Glutamatergic neuron (in vitro differentiated cells): ENCODE data around the gene PHLDB1. TPM values are rescaled to one million over a fixed set of nuclear protein-coding genes. Genes with fewer than 3 reads are reported as not detected.
"Not testable (repeated sequence)": the region's sequence is repeated elsewhere in the genome, so short reads cannot be mapped to it uniquely, and the experiment has no call there.

Source experiments
- DNase-seq: peaks from one replicate; pipeline ENCODE4 v3.0.0; 2022
- H3K27ac Mint-ChIP-seq: one replicate; pipeline ENCODE4 v1.8.0; 2020; ENCODE audit warnings: mild to moderate bottlenecking, mixed read lengths, inconsistent platforms; ENCODE audit not compliant: unreplicated experiment
- H3K27me3 Mint-ChIP-seq: one replicate; pipeline ENCODE4 v1.8.0; 2020; ENCODE audit warnings: mild to moderate bottlenecking, moderate library complexity, mixed read lengths, inconsistent platforms; ENCODE audit not compliant: unreplicated experiment
- H3K36me3 Mint-ChIP-seq: one replicate; pipeline ENCODE4 v1.8.0; 2020; ENCODE audit warnings: mild to moderate bottlenecking, mixed read lengths, inconsistent platforms; ENCODE audit not compliant: unreplicated experiment
- H3K4me1 Mint-ChIP-seq: one replicate; pipeline ENCODE4 v1.8.0; 2020; ENCODE audit warnings: mild to moderate bottlenecking, low read depth, mixed read lengths, inconsistent platforms; ENCODE audit not compliant: unreplicated experiment
- H3K4me3 Mint-ChIP-seq: one replicate; pipeline ENCODE4 v1.8.0; 2020; ENCODE audit warnings: mild to moderate bottlenecking, mixed read lengths, inconsistent platforms; ENCODE audit not compliant: unreplicated experiment
- H3K9me3 Mint-ChIP-seq: one replicate; pipeline ENCODE4 v1.8.0; 2020; ENCODE audit warnings: mild to moderate bottlenecking, moderate library complexity, mixed read lengths, inconsistent platforms; ENCODE audit not compliant: unreplicated experiment
- total RNA-seq: library from RNA; stranded (reverse); fragmentation: NEBNext Ultra II Directional; extraction: Animal tissue kit (Norgen Biotek cat#: 25700); gene quantifications from one replicate; pipeline ENCODE4 v1.2.1, GENCODE V29; 2021; ENCODE audit not compliant: unreplicated experiment
- TF ChIP-seq, protein P1 (sequence below): fragments of 200-600 bp; sonication (generic); IDR thresholded peaks from one replicate; pipeline ENCODE4 v1.5.0; 2021; ENCODE audit not compliant: partially characterized antibody, unreplicated experiment

PHLDB1 gene
- total RNA-seq, 1 donor from 2014 or later: 78.4 TPM

GRCh38 chr11:118610225-118610772 lies 2.9 kb downstream of the PHLDB1 start:
- TF ChIP-seq, protein P1, sequence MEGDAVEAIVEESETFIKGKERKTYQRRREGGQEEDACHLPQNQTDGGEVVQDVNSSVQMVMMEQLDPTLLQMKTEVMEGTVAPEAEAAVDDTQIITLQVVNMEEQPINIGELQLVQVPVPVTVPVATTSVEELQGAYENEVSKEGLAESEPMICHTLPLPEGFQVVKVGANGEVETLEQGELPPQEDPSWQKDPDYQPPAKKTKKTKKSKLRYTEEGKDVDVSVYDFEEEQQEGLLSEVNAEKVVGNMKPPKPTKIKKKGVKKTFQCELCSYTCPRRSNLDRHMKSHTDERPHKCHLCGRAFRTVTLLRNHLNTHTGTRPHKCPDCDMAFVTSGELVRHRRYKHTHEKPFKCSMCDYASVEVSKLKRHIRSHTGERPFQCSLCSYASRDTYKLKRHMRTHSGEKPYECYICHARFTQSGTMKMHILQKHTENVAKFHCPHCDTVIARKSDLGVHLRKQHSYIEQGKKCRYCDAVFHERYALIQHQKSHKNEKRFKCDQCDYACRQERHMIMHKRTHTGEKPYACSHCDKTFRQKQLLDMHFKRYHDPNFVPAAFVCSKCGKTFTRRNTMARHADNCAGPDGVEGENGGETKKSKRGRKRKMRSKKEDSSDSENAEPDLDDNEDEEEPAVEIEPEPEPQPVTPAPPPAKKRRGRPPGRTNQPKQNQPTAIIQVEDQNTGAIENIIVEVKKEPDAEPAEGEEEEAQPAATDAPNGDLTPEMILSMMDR: no peak
- Mint-ChIP-seq H3K36me3 (no peaks in the 10 kb centered on the region), H3K27ac (no peak overlapping the region), H3K27me3 (peaks cover 24% of the 10 kb centered on the region), H3K4me3 (peak overlapping the region; percentile 70), H3K4me1 (peaks cover 10% of the 10 kb centered on the region), H3K9me3 (peaks cover 5% of the 10 kb centered on the region)
- DNase-seq: peak; percentile 28

DNA sequence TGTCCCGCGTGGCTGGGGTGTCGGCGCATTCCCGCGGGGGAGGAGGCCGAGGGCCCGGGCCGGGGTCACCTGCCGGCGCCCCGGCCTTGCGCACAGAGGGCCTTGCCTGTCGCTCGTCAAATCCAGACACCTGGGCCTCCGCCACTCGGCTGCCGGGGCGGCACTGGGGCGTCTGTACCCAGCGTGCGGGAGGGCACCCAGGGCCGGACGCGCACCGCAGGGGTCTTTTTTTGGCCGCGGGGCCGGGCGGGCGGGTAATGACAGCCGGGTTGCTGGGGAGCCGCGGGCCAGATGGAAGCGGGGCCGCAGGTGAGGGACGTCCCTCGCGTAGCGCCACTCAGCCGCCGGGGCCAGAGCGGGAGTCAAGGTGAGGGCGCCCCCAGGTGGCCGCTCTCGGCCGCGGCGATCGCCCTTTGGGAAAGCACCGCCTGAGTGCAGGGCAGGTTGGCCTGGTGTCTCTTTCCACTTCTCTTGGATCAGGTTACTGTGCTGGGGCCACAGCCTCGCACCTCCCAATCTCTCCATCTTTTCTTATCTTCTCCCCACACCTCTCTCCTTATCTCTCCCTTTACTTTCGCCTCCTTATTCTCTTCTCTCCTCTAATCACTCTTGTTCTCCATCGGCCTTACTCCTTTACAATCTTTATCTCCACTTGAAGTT lies 3.5 kb downstream of the PHLDB1 start:
- DNase-seq: peak; percentile 89
- peaks cover 12% of the 10 kb centered on the region for H3K4me1 Mint-ChIP-seq
- H3K27ac Mint-ChIP-seq: no peak overlapping the region
- peaks cover 5% of the 10 kb centered on the region for H3K9me3 Mint-ChIP-seq
- TF ChIP-seq, protein P1: peak; percentile 83
- H3K36me3 Mint-ChIP-seq: no peaks in the 10 kb centered on the region
- H3K27me3 Mint-ChIP-seq: peaks cover 25% of the 10 kb centered on the region
- H3K4me3 Mint-ChIP-seq: peak overlapping the region; percentile 39

GRCh38 chr11:118611433-118611795 lies 4.0 kb downstream of the PHLDB1 start:
- not testable (repeated sequence) for H3K9me3 Mint-ChIP-seq, H3K27ac Mint-ChIP-seq, H3K36me3 Mint-ChIP-seq
- H3K4me3 Mint-ChIP-seq: peak overlapping the region; percentile 39
- peak; percentile 5 for DNase-seq
- peaks cover 27% of the 10 kb centered on the region for H3K27me3 Mint-ChIP-seq
- H3K4me1 Mint-ChIP-seq: peaks cover 13% of the 10 kb centered on the region

- TF ChIP-seq, protein P1: no peak
- Mint-ChIP-seq H3K4me3 (no peak overlapping the region), H3K27me3 (peaks cover 22% of the 10 kb centered on the region), H3K36me3 (no peaks in the 10 kb centered on the region), H3K9me3 (peaks cover 5% of the 10 kb centered on the region), H3K4me1 (peaks cover 11% of the 10 kb centered on the region), H3K27ac (no peak overlapping the region)
- DNase-seq: no peak
These were observed 5.0 kb downstream of the PHLDB1 start for GRCh38 chr11:118612378-118612777.

DNA sequence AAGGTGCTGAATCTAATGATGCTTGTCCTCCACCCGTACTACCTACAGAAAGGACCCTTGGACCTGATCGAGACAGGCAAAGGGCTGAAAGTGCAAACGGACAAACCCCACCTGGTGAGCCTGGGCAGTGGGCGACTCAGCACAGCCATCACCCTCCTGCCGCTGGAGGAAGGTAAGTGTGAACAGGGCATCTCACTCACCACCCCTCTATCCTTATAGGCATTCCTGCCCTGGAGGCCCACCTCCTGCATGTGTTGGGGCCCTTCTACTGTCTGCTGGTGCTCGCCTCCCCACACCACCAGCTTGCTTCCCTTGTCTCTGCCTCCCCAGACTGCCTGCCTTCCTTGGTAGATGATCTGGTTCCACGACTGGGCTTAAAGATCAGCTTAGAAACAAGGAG lies 7.1 kb downstream of the PHLDB1 start:
- Mint-ChIP-seq H3K36me3 (no peaks in the 10 kb centered on the region), H3K27me3 (peaks cover 13% of the 10 kb centered on the region), H3K4me3 (no peak overlapping the region), H3K27ac (no peak overlapping the region), H3K9me3 (peaks cover 3% of the 10 kb centered on the region), H3K4me1 (peaks cover 4% of the 10 kb centered on the region)
- TF ChIP-seq, protein P1: no peak
- DNase-seq: peak; percentile 2
